IPS-15b (cell line): ENCODE data around the gene SLC6A17.

ENCODE experiments used
- H3K27me3 ChIP-seq: one replicate; pipeline ENCODE4 v1.6.1; 2013; ENCODE audit warnings: low read length; ENCODE audit not compliant: control insufficient read depth, insufficient read depth
- H3K36me3 ChIP-seq: one replicate; pipeline ENCODE4 v1.6.1; 2013; ENCODE audit warnings: low read length; ENCODE audit not compliant: control insufficient read depth, insufficient read depth
- H3K4me1 ChIP-seq: one replicate; pipeline ENCODE4 v1.6.1; 2013; ENCODE audit warnings: mild to moderate bottlenecking, low read length; ENCODE audit not compliant: control insufficient read depth, insufficient read depth
- H3K4me3 ChIP-seq: one replicate; pipeline ENCODE4 v1.5.1; 2013; ENCODE audit warnings: low read depth, low read length
- H3K9ac ChIP-seq: one replicate; pipeline ENCODE4 v1.6.1; 2013; ENCODE audit warnings: low read depth, mild to moderate bottlenecking, low read length
- H3K9me3 ChIP-seq: one replicate; pipeline ENCODE4 v1.6.1; 2013; ENCODE audit warnings: mild to moderate bottlenecking, low read length; ENCODE audit not compliant: control insufficient read depth, insufficient read depth

The SLC6A17 gene

GRCh38 chr1:110163591-110163990, 13.3 kb downstream of the SLC6A17 start:
- H3K4me3 ChIP-seq = no peak overlapping the region
- H3K9ac ChIP-seq = no peak overlapping the region
- no peaks in the 10 kb centered on the region for H3K27me3 ChIP-seq
- no peaks in the 10 kb centered on the region for H3K36me3 ChIP-seq
- H3K4me1 ChIP-seq = no peaks in the 10 kb centered on the region
- H3K9me3 ChIP-seq = no peaks in the 10 kb centered on the region

- H3K36me3 ChIP-seq = no peaks in the 10 kb centered on the region
- no peak overlapping the region for H3K4me3 ChIP-seq
- no peaks in the 10 kb centered on the region for H3K4me1 ChIP-seq
- H3K27me3 ChIP-seq = no peaks in the 10 kb centered on the region
- no peaks in the 10 kb centered on the region for H3K9me3 ChIP-seq
- H3K9ac ChIP-seq = no peak overlapping the region
Measured at GRCh38 chr1:110164725-110165350, 14.5 kb downstream of the SLC6A17 start.

- Histone ChIP-seq H3K27me3 (no peaks in the 10 kb centered on the region), H3K9ac (no peak overlapping the region), H3K4me1 (no peaks in the 10 kb centered on the region), H3K9me3 (no peaks in the 10 kb centered on the region), H3K4me3 (no peak overlapping the region), H3K36me3 (no peaks in the 10 kb centered on the region)
Measured at GRCh38 chr1:110165761-110166231, 15.5 kb downstream of the SLC6A17 start.

GRCh38 chr1:110166861-110167260, 16.6 kb downstream of the SLC6A17 start:
- no peaks in the 10 kb centered on the region for H3K4me1 ChIP-seq
- no peaks in the 10 kb centered on the region for H3K27me3 ChIP-seq
- H3K9ac ChIP-seq = no peak overlapping the region

GRCh38 chr1:110170766-110171733, 20.8 kb downstream of the SLC6A17 start:
- Histone ChIP-seq H3K4me3 (no peak overlapping the region), H3K36me3 (no peaks in the 10 kb centered on the region), H3K4me1 (no peaks in the 10 kb centered on the region), H3K9ac (no peak overlapping the region), H3K27me3 (no peaks in the 10 kb centered on the region), H3K9me3 (no peaks in the 10 kb centered on the region)

More at GRCh38 chr1:110166861-110167260, 16.6 kb downstream of the SLC6A17 start:
- H3K9me3 ChIP-seq = no peaks in the 10 kb centered on the region
- no peak overlapping the region for H3K4me3 ChIP-seq
- no peaks in the 10 kb centered on the region for H3K36me3 ChIP-seq

- H3K9ac ChIP-seq = no peak overlapping the region
- no peak overlapping the region for H3K4me3 ChIP-seq
- no peaks in the 10 kb centered on the region for H3K4me1 ChIP-seq
- H3K27me3 ChIP-seq = no peaks in the 10 kb centered on the region
- H3K36me3 ChIP-seq = no peaks in the 10 kb centered on the region
- no peaks in the 10 kb centered on the region for H3K9me3 ChIP-seq
Measured at GRCh38 chr1:110172001-110172400, 21.7 kb downstream of the SLC6A17 start.

GRCh38 chr1:110173466-110174105, 23.3 kb downstream of the SLC6A17 start:
- no peak overlapping the region for H3K4me3 ChIP-seq
- H3K9ac ChIP-seq = no peak overlapping the region
- no peaks in the 10 kb centered on the region for H3K36me3 ChIP-seq
- no peaks in the 10 kb centered on the region for H3K9me3 ChIP-seq
- no peaks in the 10 kb centered on the region for H3K27me3 ChIP-seq
- H3K4me1 ChIP-seq = no peaks in the 10 kb centered on the region

- H3K27me3 ChIP-seq = no peaks in the 10 kb centered on the region
- no peaks in the 10 kb centered on the region for H3K36me3 ChIP-seq
- H3K4me1 ChIP-seq = no peaks in the 10 kb centered on the region
- no peaks in the 10 kb centered on the region for H3K9me3 ChIP-seq
- no peak overlapping the region for H3K4me3 ChIP-seq
- H3K9ac ChIP-seq = no peak overlapping the region
Measured at GRCh38 chr1:110174961-110175360, 24.7 kb downstream of the SLC6A17 start.

- no peak overlapping the region for H3K4me3 ChIP-seq
- no peaks in the 10 kb centered on the region for H3K27me3 ChIP-seq
- no peaks in the 10 kb centered on the region for H3K9me3 ChIP-seq
- no peak overlapping the region for H3K9ac ChIP-seq
- no peaks in the 10 kb centered on the region for H3K4me1 ChIP-seq
- no peaks in the 10 kb centered on the region for H3K36me3 ChIP-seq
Measured at GRCh38 chr1:110176299-110176956, 26.1 kb downstream of the SLC6A17 start.

- H3K4me1 ChIP-seq = no peaks in the 10 kb centered on the region
- no peaks in the 10 kb centered on the region for H3K9me3 ChIP-seq
- H3K36me3 ChIP-seq = no peaks in the 10 kb centered on the region
- H3K9ac ChIP-seq = no peak overlapping the region
- H3K4me3 ChIP-seq = no peak overlapping the region
- H3K27me3 ChIP-seq = no peaks in the 10 kb centered on the region
Measured at GRCh38 chr1:110177775-110178174, 27.5 kb downstream of the SLC6A17 start.

GRCh38 chr1:110183642-110184167, 33.4 kb downstream of the SLC6A17 start:
- Histone ChIP-seq H3K27me3 (no peaks in the 10 kb centered on the region), H3K36me3 (no peaks in the 10 kb centered on the region), H3K4me3 (no peak overlapping the region), H3K9me3 (no peaks in the 10 kb centered on the region), H3K4me1 (peaks cover 5% of the 10 kb centered on the region), H3K9ac (no peak overlapping the region)
